ENCODE data around the gene NCS1. TPM values are rescaled to one million over a fixed set of nuclear protein-coding genes. Genes with fewer than 3 reads are reported as not detected.
A peak's percentile ranks its signal among the peaks of the same experiment; 100 is the strongest.

NCS1 gene
- total RNA-seq, 4 donors from 2014 or later: 105 to 231 (median 127) TPM

- peaks cover 0 to 87% (median 30%) of the 10 kb centered on the region in 3 donors for H3K4me1 ChIP-seq
- 60 to 80% methylated on average over 1 to 2 of the region's 16 CpGs for WGBS, 2 donors (ENCODE audit: low coverage in 1 of 2)
- peak; percentile 77 for ATAC-seq
- TF ChIP-seq CTCF (IDR thresholded peaks at IDR 0.05): no peak
- no peak for TF ChIP-seq POLR2AphosphoS5 (IDR thresholded peaks at IDR 0.05)
- no peak for TF ChIP-seq EP300 (IDR thresholded peaks at IDR 0.05)
- TF ChIP-seq POLR2A (IDR thresholded peaks at IDR 0.05): no peak
- peaks cover 0 to 18% of the 10 kb centered on the region in 2 donors for H3K36me3 ChIP-seq
- H3K27ac ChIP-seq: peak overlapping the region; percentile 6 to 90 (median 78)
- H3K9me3 ChIP-seq: no peaks in the 10 kb centered on the region
- H3K27me3 ChIP-seq: no peaks in the 10 kb centered on the region
- no peak overlapping the region for H3K4me3 ChIP-seq
Observed at GRCh38 chr9:130215341-130216119, 43.3 kb downstream of the NCS1 start.

GRCh38 chr9:130217838-130218237 lies 45.6 kb downstream of the NCS1 start:
- peak overlapping the region in 2 of 4 donors; percentile 78 to 90 for H3K27ac ChIP-seq
- peaks cover 0 to 72% (median 28%) of the 10 kb centered on the region in 3 donors for H3K4me1 ChIP-seq
- no peak for TF ChIP-seq POLR2AphosphoS5 (IDR thresholded peaks at IDR 0.05)
- TF ChIP-seq EP300 (IDR thresholded peaks at IDR 0.05): no peak
- no peak for TF ChIP-seq POLR2A (IDR thresholded peaks at IDR 0.05)
- no peak for TF ChIP-seq CTCF (IDR thresholded peaks at IDR 0.05)
- no peaks in the 10 kb centered on the region for H3K9me3 ChIP-seq
- ATAC-seq: no peak
- peaks cover 0 to 23% of the 10 kb centered on the region in 2 donors for H3K36me3 ChIP-seq
- WGBS, 2 donors (ENCODE audit: low coverage in 1 of 2): 73 to 76% methylated on average over 7 of the region's 10 CpGs
- H3K4me3 ChIP-seq: no peak overlapping the region
- H3K27me3 ChIP-seq: no peaks in the 10 kb centered on the region

- WGBS, 2 donors (ENCODE audit: low coverage in 1 of 2): no CpG with 5 or more reads among the region's 16 CpGs
- peak overlapping the region; percentile 49 to 84 (median 80) for H3K27ac ChIP-seq
Observed at GRCh38 chr9:130219661-130220096, 47.5 kb downstream of the NCS1 start.

GRCh38 chr9:130220352-130220751 lies 48.1 kb downstream of the NCS1 start:
- peaks cover 0 to 47% (median 15%) of the 10 kb centered on the region in 3 donors for H3K4me1 ChIP-seq
- TF ChIP-seq POLR2A (IDR thresholded peaks at IDR 0.05): no peak
- peak; percentile 29 for TF ChIP-seq POLR2AphosphoS5 (IDR thresholded peaks at IDR 0.05)
- TF ChIP-seq CTCF (IDR thresholded peaks at IDR 0.05): peak in 3 of 4 experiments; percentile 44 to 67 (median 50)
- TF ChIP-seq EP300 (IDR thresholded peaks at IDR 0.05): no peak
- no peaks in the 10 kb centered on the region for H3K27me3 ChIP-seq
- ATAC-seq: peak; percentile 57
- 14 to 15% methylated on average over 8 to 9 of the region's 9 CpGs for WGBS, 2 donors (ENCODE audit: low coverage in 1 of 2)
- no peaks in the 10 kb centered on the region for H3K9me3 ChIP-seq
- peak overlapping the region; percentile 49 to 84 (median 80) for H3K27ac ChIP-seq
- H3K4me3 ChIP-seq: no peak overlapping the region
- H3K36me3 ChIP-seq: peaks cover 0 to 43% of the 10 kb centered on the region in 2 donors

More at GRCh38 chr9:130219661-130220096, 47.5 kb downstream of the NCS1 start:
- no peak for ATAC-seq
- H3K9me3 ChIP-seq: no peaks in the 10 kb centered on the region
- peaks cover 0 to 54% (median 20%) of the 10 kb centered on the region in 3 donors for H3K4me1 ChIP-seq
- no peak overlapping the region for H3K4me3 ChIP-seq
- no peak for TF ChIP-seq CTCF (IDR thresholded peaks at IDR 0.05)
- TF ChIP-seq POLR2AphosphoS5 (IDR thresholded peaks at IDR 0.05): no peak
- no peak for TF ChIP-seq POLR2A (IDR thresholded peaks at IDR 0.05)
- no peak for TF ChIP-seq EP300 (IDR thresholded peaks at IDR 0.05)
- H3K27me3 ChIP-seq: no peaks in the 10 kb centered on the region
- peaks cover 0 to 37% of the 10 kb centered on the region in 2 donors for H3K36me3 ChIP-seq

All from gastroesophageal sphincter (tissue), 4 donors.